ENCODE measurements around the gene RAB28.

The RAB28 gene

GRCh38 chr4:13329963-13330362, 154.2 kb downstream of the RAB28 start:
- no peak overlapping the region for H3K4me3 ChIP-seq
- H3K27ac ChIP-seq: no peak overlapping the region
- H3K9me3 ChIP-seq (replicated peaks in 1 of 11): peaks cover 0 to 10% (median 0%) of the 10 kb centered on the region in 11 experiments; a peak in 5 of 22 replicates
- H4K20me1 ChIP-seq: no peaks in the 10 kb centered on the region
- H3K9ac ChIP-seq: no peak overlapping the region
- no peaks in the 10 kb centered on the region for H3K4me1 ChIP-seq
- H3K27me3 ChIP-seq: no peaks in the 10 kb centered on the region
- H3K36me3 ChIP-seq: 0 out of 22 replicates have a peak, but pooled peaks cover 0 to 4% (median 0%) of the 10 kb centered on the region in 11 experiments
- TF ChIP-seq Cebpa-rat (IDR thresholded peaks at IDR 0.05): no peak
- no peak overlapping the region for H3K4me2 ChIP-seq

DNA sequence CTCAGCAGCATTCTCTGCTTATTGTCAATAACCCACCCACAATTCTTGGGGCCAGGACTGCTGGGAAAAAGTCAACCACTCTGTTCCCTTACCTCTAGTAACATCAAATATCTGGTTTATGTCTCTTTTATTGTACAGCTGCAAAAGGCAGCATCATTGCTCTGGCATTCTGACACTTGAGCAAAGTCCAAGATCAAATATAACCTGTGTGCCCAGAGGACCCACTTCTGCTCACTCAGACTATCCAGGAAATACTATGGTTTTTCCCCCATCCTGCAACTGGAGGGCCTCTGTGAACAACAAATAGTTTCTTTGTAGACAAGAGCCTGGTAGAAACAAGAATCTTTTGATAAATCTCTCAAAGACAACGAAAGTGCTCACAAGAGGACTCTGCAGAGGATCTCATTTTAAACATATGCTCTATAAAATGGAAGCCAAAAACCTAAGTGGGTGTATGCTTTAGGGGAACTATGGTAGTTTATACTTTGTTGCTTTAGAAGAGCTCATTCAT, 154.7 kb downstream of the RAB28 start:
- H3K4me1 ChIP-seq: no peaks in the 10 kb centered on the region
- H4K20me1 ChIP-seq: no peaks in the 10 kb centered on the region
- H3K36me3 ChIP-seq: 0 out of 22 replicates have a peak, but pooled peaks cover 0 to 4% (median 0%) of the 10 kb centered on the region in 11 experiments
- H3K4me2 ChIP-seq: no peak overlapping the region
- no peak overlapping the region for H3K4me3 ChIP-seq
- peaks cover 0 to 10% (median 0%) of the 10 kb centered on the region in 11 experiments; a peak in 5 of 22 replicates for H3K9me3 ChIP-seq (replicated peaks in 1 of 11)
- no peaks in the 10 kb centered on the region for H3K27me3 ChIP-seq
- H3K9ac ChIP-seq: no peak overlapping the region
- no peak for TF ChIP-seq Cebpa-rat (IDR thresholded peaks at IDR 0.05)
- no peak overlapping the region for H3K27ac ChIP-seq

DNA sequence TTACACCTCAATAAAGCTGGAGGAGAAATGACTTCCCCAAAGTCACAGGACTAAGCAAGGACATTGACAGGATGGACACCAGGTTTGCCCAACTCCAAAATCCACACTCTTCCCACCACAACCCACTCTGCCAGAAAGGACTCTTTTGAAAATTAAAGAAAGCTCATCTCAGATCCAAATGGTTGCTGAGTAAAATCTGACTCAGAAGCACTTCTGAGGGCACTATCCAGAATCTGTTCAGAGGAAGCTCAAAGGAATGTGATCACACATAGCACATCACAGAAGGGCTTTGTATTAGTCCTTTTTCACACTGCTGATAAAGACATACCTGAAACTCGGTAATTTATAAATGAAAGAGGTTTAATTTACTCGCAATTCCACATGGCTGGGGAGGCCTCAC, 155.5 kb downstream of the RAB28 start:
- no peak for TF ChIP-seq Cebpa-rat (IDR thresholded peaks at IDR 0.05)
- Histone ChIP-seq H3K9me3 (replicated peaks in 1 of 11) (peaks cover 0 to 10% (median 0%) of the 10 kb centered on the region in 11 experiments; a peak in 5 of 22 replicates), H4K20me1 (no peaks in the 10 kb centered on the region), H3K36me3 (0 out of 22 replicates have a peak, but pooled peaks cover 0 to 4% (median 0%) of the 10 kb centered on the region in 11 experiments), H3K4me1 (no peaks in the 10 kb centered on the region), H3K27ac (no peak overlapping the region), H3K4me2 (no peak overlapping the region), H3K27me3 (no peaks in the 10 kb centered on the region), H3K9ac (no peak overlapping the region), H3K4me3 (no peak overlapping the region)

- no peak overlapping the region for H3K9ac ChIP-seq
- no peak overlapping the region for H3K4me3 ChIP-seq
- peaks cover 0 to 5% (median 0%) of the 10 kb centered on the region in 11 experiments; a peak in 4 of 22 replicates for H3K36me3 ChIP-seq
- no peak overlapping the region for H3K27ac ChIP-seq
- no peaks in the 10 kb centered on the region for H3K27me3 ChIP-seq
- H3K4me1 ChIP-seq: no peaks in the 10 kb centered on the region
- H3K4me2 ChIP-seq: no peak overlapping the region
- H4K20me1 ChIP-seq: no peaks in the 10 kb centered on the region
- TF ChIP-seq Cebpa-rat (IDR thresholded peaks at IDR 0.05): no peak
- peaks cover 0 to 10% (median 0%) of the 10 kb centered on the region in 11 experiments; a peak in 5 of 22 replicates for H3K9me3 ChIP-seq (replicated peaks in 1 of 11)
Observed at GRCh38 chr4:13327991-13328390, 156.1 kb downstream of the RAB28 start.

DNA sequence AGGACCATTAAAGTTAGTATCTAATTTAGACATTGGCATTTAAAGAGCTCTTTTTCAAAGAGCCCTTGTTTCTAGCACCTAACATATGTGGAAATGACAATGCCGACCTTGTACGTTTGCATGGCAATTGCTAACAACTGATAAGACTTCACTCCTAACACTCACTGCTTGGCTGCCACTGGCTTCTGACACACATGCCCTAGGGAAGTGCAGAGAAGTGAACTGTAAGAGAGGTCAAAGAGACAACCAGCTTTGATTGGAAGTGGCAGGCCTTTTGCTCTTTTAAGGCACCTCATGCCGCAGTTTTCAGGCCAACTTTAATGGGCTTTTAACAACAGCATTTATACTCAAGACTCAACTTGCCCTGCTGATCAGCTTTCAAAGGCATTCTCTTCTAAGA, 158.4 kb downstream of the RAB28 start:
- Histone ChIP-seq H3K4me2 (no peak overlapping the region), H3K9ac (no peak overlapping the region), H3K27ac (no peak overlapping the region), H3K36me3 (peaks cover 0 to 17% (median 10%) of the 10 kb centered on the region in 11 experiments; a peak in 13 of 22 replicates), H3K9me3 (replicated peaks in 1 of 11) (peaks cover 0 to 22% (median 9%) of the 10 kb centered on the region in 11 experiments; a peak in 14 of 22 replicates), H4K20me1 (no peaks in the 10 kb centered on the region), H3K27me3 (no peaks in the 10 kb centered on the region), H3K4me1 (no peaks in the 10 kb centered on the region), H3K4me3 (no peak overlapping the region)
- TF ChIP-seq Cebpa-rat (IDR thresholded peaks at IDR 0.05): no peak

- no peak for TF ChIP-seq Cebpa-rat (IDR thresholded peaks at IDR 0.05)
- Histone ChIP-seq H4K20me1 (no peaks in the 10 kb centered on the region), H3K9me3 (replicated peaks in 1 of 11) (peaks cover 0 to 15% (median 7%) of the 10 kb centered on the region in 11 experiments; a peak in 14 of 22 replicates), H3K27ac (no peak overlapping the region), H3K4me1 (no peaks in the 10 kb centered on the region), H3K4me2 (no peak overlapping the region), H3K9ac (no peak overlapping the region), H3K4me3 (no peak overlapping the region), H3K27me3 (no peaks in the 10 kb centered on the region), H3K36me3 (peaks cover 0 to 14% (median 10%) of the 10 kb centered on the region in 11 experiments; a peak in 13 of 22 replicates)
Observed at GRCh38 chr4:13323921-13324320, 160.2 kb downstream of the RAB28 start.

DNA sequence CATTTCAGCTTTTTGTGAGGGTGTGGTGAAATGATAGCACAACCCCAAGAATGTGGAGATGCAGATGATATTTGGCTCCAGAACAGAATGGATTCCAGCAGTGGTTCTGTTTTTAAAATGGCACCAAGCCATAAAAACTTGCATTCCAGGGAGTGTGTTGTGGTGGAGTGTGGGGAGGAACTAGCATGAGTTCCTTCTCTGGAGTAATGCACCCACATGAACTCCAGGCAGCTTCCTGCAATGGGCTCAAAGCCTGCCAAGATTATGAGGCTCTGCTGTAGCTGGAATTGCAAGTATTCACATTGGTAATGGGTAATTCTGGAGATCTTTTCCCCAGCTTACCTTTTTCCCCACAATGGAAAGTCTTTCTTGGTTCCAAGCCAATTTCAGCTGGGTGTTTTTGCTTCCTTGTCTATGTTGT, 161.4 kb downstream of the RAB28 start:
- Histone ChIP-seq H3K27me3 (no peaks in the 10 kb centered on the region), H3K27ac (no peak overlapping the region), H3K4me2 (no peak overlapping the region), H3K9me3 (replicated peaks in 1 of 11) (peaks cover 0 to 14% (median 7%) of the 10 kb centered on the region in 11 experiments; a peak in 14 of 22 replicates), H4K20me1 (no peaks in the 10 kb centered on the region), H3K9ac (no peak overlapping the region), H3K4me3 (no peak overlapping the region), H3K4me1 (no peaks in the 10 kb centered on the region), H3K36me3 (peaks cover 0 to 14% (median 10%) of the 10 kb centered on the region in 11 experiments; a peak in 13 of 22 replicates)
- no peak for TF ChIP-seq Cebpa-rat (IDR thresholded peaks at IDR 0.05)

All from BLaER1 treated with 17β-estradiol and CSF1 and Interleukin-3, amounts not matched to agents 10 nM and 100 nM (cell line).